Measurements from ENCODE around the gene PREB. TPM values are rescaled to one million over a fixed set of nuclear protein-coding genes. Genes with fewer than 3 reads are reported as not detected.

Gene PREB
- total and polyA plus RNA-seq, 2 of the 13 experiments (the other 11 are each of a cell fraction or from before 2014, with no cell fraction given): 112 to 192 TPM

DNA sequence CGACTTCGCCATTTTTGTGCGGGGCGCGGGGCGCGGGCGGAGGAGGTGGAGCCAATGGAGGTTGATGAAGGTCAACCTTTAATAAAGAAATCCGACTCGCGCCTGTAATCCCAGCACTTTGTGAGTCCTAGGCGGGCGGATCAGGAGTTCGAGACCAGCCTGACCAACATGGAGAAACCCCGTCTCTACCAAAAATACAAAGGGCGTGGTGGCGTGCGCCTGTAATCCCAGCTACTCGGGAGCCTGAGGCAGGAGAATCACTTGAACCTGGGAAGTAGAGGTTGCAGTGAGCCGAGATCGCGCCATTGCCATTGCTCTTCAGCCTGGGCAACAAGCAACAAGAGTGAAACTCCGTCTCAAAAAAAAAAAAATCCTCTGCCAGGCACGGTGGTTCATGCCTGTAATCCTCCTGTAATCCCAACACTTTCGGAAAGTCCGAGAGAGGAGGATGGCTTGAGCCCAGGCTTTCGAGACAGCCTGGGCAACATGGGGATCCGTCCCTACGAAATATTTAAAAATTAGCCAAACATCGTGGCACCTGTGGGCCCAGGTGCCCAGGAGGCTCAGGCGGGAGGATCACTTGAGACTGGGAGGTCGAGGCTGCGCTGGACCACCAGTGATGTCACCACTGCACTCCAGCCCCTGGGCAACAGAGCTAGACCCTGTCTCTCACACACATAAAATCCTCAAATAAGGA lies 493 bp upstream of the PREB start:
- no peak overlapping the region for H2AFZ ChIP-seq (ENCODE audit: low read length)
- no peak for ATAC-seq
- in situ Hi-C loops (cut with HindIII; ENCODE audit: extremely low pct_ligation_motif_present, low pct_unique_long_range_greater_than_20kb): no loop called here
- TF ChIP-seq HDAC1 (CRISPR knock-in tag; IDR thresholded peaks at IDR 0.05): 0 out of 2 replicates have a peak, but pooled peaks have one; percentile 39
- TF ChIP-seq NONO (IDR thresholded peaks at IDR 0.05): no peak
- TF ChIP-seq NONO (CRISPR knock-in tag; conservative IDR thresholded peaks at IDR 0.05): 0 out of 2 replicates have a peak, but pooled peaks have one; percentile 39
- TF ChIP-seq, protein P1, sequence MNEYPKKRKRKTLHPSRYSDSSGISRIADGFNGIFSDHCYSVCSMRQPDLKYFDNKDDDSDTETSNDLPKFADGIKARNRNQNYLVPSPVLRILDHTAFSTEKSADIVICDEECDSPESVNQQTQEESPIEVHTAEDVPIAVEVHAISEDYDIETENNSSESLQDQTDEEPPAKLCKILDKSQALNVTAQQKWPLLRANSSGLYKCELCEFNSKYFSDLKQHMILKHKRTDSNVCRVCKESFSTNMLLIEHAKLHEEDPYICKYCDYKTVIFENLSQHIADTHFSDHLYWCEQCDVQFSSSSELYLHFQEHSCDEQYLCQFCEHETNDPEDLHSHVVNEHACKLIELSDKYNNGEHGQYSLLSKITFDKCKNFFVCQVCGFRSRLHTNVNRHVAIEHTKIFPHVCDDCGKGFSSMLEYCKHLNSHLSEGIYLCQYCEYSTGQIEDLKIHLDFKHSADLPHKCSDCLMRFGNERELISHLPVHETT (CRISPR knock-in tag; conservative IDR thresholded peaks at IDR 0.05): peak; percentile 70; the same call in 1 of the 2 replicates
- TF ChIP-seq JARID2 (CRISPR knock-in tag; IDR thresholded peaks at IDR 0.05; ENCODE audit: insufficient replicate concordance): no peak
- TF ChIP-seq, protein P2, sequence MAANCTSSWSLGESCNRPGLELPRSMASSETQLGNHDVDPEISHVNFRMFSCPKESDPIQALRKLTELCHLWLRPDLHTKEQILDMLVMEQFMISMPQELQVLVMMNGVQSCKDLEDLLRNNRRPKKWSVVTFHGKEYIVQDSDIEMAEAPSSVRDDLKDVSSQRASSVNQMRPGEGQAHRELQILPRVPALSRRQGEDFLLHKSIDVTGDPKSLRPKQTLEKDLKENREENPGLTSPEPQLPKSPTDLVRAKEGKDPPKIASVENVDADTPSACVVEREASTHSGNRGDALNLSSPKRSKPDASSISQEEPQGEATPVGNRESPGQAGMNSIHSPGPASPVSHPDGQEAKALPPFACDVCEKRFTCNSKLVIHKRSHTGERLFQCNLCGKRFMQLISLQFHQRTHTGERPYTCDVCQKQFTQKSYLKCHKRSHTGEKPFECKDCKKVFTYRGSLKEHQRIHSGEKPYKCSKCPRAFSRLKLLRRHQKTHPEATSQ (CRISPR knock-in tag; IDR thresholded peaks at IDR 0.05; ENCODE audit: borderline replicate concordance): peak; percentile 64; the same call in 1 of the 2 replicates
- TF ChIP-seq MED1 (CRISPR knock-in tag; IDR thresholded peaks at IDR 0.05): no peak; the same call in 1 of the 2 replicates
- TF ChIP-seq TARDBP (CRISPR knock-in tag; IDR thresholded peaks at IDR 0.05): peak; percentile 70; the same call in 1 of the 2 replicates
- TF ChIP-seq, protein P3, sequence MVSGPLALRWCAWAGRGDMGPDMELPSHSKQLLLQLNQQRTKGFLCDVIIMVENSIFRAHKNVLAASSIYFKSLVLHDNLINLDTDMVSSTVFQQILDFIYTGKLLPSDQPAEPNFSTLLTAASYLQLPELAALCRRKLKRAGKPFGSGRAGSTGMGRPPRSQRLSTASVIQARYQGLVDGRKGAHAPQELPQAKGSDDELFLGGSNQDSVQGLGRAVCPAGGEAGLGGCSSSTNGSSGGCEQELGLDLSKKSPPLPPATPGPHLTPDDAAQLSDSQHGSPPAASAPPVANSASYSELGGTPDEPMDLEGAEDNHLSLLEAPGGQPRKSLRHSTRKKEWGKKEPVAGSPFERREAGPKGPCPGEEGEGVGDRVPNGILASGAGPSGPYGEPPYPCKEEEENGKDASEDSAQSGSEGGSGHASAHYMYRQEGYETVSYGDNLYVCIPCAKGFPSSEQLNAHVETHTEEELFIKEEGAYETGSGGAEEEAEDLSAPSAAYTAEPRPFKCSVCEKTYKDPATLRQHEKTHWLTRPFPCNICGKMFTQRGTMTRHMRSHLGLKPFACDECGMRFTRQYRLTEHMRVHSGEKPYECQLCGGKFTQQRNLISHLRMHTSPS (CRISPR knock-in tag; IDR thresholded peaks at IDR 0.05; ENCODE audit: low read depth): no peak
- TF ChIP-seq, protein P4, sequence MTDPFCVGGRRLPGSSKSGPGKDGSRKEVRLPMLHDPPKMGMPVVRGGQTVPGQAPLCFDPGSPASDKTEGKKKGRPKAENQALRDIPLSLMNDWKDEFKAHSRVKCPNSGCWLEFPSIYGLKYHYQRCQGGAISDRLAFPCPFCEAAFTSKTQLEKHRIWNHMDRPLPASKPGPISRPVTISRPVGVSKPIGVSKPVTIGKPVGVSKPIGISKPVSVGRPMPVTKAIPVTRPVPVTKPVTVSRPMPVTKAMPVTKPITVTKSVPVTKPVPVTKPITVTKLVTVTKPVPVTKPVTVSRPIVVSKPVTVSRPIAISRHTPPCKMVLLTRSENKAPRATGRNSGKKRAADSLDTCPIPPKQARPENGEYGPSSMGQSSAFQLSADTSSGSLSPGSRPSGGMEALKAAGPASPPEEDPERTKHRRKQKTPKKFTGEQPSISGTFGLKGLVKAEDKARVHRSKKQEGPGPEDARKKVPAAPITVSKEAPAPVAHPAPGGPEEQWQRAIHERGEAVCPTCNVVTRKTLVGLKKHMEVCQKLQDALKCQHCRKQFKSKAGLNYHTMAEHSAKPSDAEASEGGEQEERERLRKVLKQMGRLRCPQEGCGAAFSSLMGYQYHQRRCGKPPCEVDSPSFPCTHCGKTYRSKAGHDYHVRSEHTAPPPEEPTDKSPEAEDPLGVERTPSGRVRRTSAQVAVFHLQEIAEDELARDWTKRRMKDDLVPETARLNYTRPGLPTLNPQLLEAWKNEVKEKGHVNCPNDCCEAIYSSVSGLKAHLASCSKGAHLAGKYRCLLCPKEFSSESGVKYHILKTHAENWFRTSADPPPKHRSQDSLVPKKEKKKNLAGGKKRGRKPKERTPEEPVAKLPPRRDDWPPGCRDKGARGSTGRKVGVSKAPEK (CRISPR knock-in tag; IDR thresholded peaks at IDR 0.05; ENCODE audit: borderline replicate concordance): 0 out of 2 replicates have a peak, but pooled peaks have one; percentile 26
- TF ChIP-seq KLF16 (CRISPR knock-in tag; IDR thresholded peaks at IDR 0.05): 0 out of 4 replicates have a peak, but pooled peaks of 1 of the 2 experiments have one; percentile 33
- TF ChIP-seq MAZ (IDR thresholded peaks at IDR 0.05; ENCODE audit: borderline replicate concordance, low read depth, low read length): no peak
- no peak for TF ChIP-seq MAZ (CRISPR knock-in tag; IDR thresholded peaks at IDR 0.05; ENCODE audit: low read depth)

More for the DNA sequence above, 493 bp upstream of the PREB start:
- BruUV-seq (replicated peaks): TSS peak; percentile 44
- DNase-seq (ENCODE audit: low spot score) (no peak), FAIRE-seq (peak; percentile 23)
- Histone ChIP-seq H3K36me3 (replicated peaks in 1 of 2; ENCODE audit: control insufficient read depth in 1 of 2, insufficient read depth in 2 of 2, low read length in 2 of 2) (peaks cover 20 to 34% of the 10 kb centered on the region in 2 experiments), H3K79me2 (ENCODE audit: insufficient read depth, low read length) (peaks cover 22% of the 10 kb centered on the region), H3K4me3 (replicated peaks in 1 of 3; ENCODE audit: insufficient read depth in 1 of 3, low read depth in 2 of 3, low read length in 3 of 3) (peak overlapping the region in 1 of 3 experiments; percentile 100; a peak in 2 of 6 replicates), H3K9ac (ENCODE audit: insufficient read depth, low read depth, low read length) (peak overlapping the region; percentile 21; the same call in 1 of the 2 replicates), H3K27me3 (ENCODE audit: control insufficient read depth in 1 of 2, insufficient read depth in 2 of 2, low read length in 2 of 2) (peaks cover 6 to 21% of the 10 kb centered on the region in 2 experiments; a peak in 3 of 5 replicates), H4K20me1 (ENCODE audit: insufficient read depth, low read length) (no peaks in the 10 kb centered on the region; the same call in 1 of the 2 replicates), H3K27ac (ENCODE audit: extremely low read length, insufficient read depth, low read length) (no peak overlapping the region), H3K4me2 (ENCODE audit: low read depth, low read length) (peak overlapping the region; percentile 47), H3K4me1 (ENCODE audit: insufficient read depth, low read length) (peaks cover 53% of the 10 kb centered on the region), H3K9me3 (ENCODE audit: low read length) (no peaks in the 10 kb centered on the region)
- ChIA-PET POLR2A (interaction anchor here (1.2 to 3.6 kb wide), 21 partner anchors 11 to 129 kb away, joined by 3 to 76 read pairs (median 8); partner anchors contain the start of genes ABHD1, AGBL5, ATRAID and CGREF1), CTCF (ENCODE audit: low intra/inter-chr PET ratio, low total read pairs) (interaction anchor here (1.8 kb wide), 1 partner anchor 56 kb away, joined by 10 read pairs; no protein-coding TSS in a partner anchor)
- intact Hi-C loops (cut with micrococcal nuclease; ENCODE audit: unreplicated experiment): loop anchor here (1.0 to 2.0 kb wide), 2 partner anchors 12 to 56 kb away; partner anchors contain the start of gene ABHD1
- 64% methylated on average over 33 of the region's 33 CpGs for WGBS (ENCODE audit: low lambda C conversion rate)

Measured in HepG2 (cell line).